H9 (cell line): ENCODE data around the gene TRAPPC14. TPM values are rescaled to one million over a fixed set of nuclear protein-coding genes. Genes with fewer than 3 reads are reported as not detected.
"Not testable (repeated sequence)": the region's sequence is repeated elsewhere in the genome, so short reads cannot be mapped to it uniquely, and the experiment has no call there.

Experiments used
- DNase-seq: peaks from one replicate; pipeline ENCODE4 v3.0.0-alpha.2; 2017
- H2AFZ ChIP-seq: one replicate; pipeline ENCODE4 v1.6.1; 2013; ENCODE audit warnings: mild to moderate bottlenecking, low read length, control low read depth, moderate library complexity
- H2AK5ac ChIP-seq: 2 replicates; pipeline ENCODE4 v1.6.1; 2013; ENCODE audit warnings: low read length, control low read depth, mixed read lengths; ENCODE audit not compliant: insufficient read length
- H2BK120ac ChIP-seq: one replicate; pipeline ENCODE4 v1.6.1; 2013; ENCODE audit warnings: low read depth, mild to moderate bottlenecking, low read length, control low read depth, inconsistent platforms; ENCODE audit not compliant: poor library complexity, severe bottlenecking
- H2BK12ac ChIP-seq: 2 replicates; pipeline ENCODE4 v1.6.1; 2013; ENCODE audit warnings: low read length, control low read depth, mixed read lengths, low read depth; ENCODE audit not compliant: insufficient read length
- H2BK15ac ChIP-seq: 2 replicates; pipeline ENCODE4 v1.6.1; 2013; ENCODE audit warnings: low read depth, low read length, control low read depth
- H2BK20ac ChIP-seq: one replicate; pipeline ENCODE4 v1.6.1; 2013; ENCODE audit warnings: low read depth, mild to moderate bottlenecking, low read length, control low read depth, inconsistent platforms; ENCODE audit not compliant: poor library complexity, severe bottlenecking
- H2BK5ac ChIP-seq: 2 replicates; pipeline ENCODE4 v1.6.1; 2013; ENCODE audit warnings: low read length, control low read depth, mixed read lengths; ENCODE audit not compliant: insufficient read length
- H3K14ac ChIP-seq: 2 replicates; pipeline ENCODE4 v1.6.1; 2013; ENCODE audit warnings: low read length, control low read depth; ENCODE audit not compliant: insufficient read depth
- H3K18ac ChIP-seq: 2 replicates; pipeline ENCODE4 v1.6.1; 2013; ENCODE audit warnings: low read depth, mild to moderate bottlenecking, mixed read lengths, low read length, control low read depth; ENCODE audit not compliant: insufficient read length
- H3K23ac ChIP-seq: 2 replicates; pipeline ENCODE4 v1.6.1; 2013; ENCODE audit warnings: low read length, control low read depth, mixed read lengths, low read depth; ENCODE audit not compliant: insufficient read length
- H3K23me2 ChIP-seq: 2 replicates; pipeline ENCODE4 v1.6.1; 2013; ENCODE audit warnings: low read depth, mild to moderate bottlenecking, mixed read lengths, low read length, control low read depth; ENCODE audit not compliant: insufficient read length, poor library complexity, severe bottlenecking
- H3K27ac ChIP-seq: 2 replicates; pipeline ENCODE4 v1.5.1; 2013; ENCODE audit warnings: low read length, control low read depth, mixed read lengths, low read depth; ENCODE audit not compliant: insufficient read length
- H3K27me3 ChIP-seq: 2 replicates; pipeline ENCODE4 v1.6.1; 2013; ENCODE audit warnings: low read length, control low read depth, inconsistent platforms; ENCODE audit not compliant: insufficient read depth
- H3K4ac ChIP-seq: 2 replicates; pipeline ENCODE4 v1.6.1; 2013; ENCODE audit warnings: low read depth, mild to moderate bottlenecking, control low read depth, inconsistent platforms, low read length, moderate library complexity
- H3K4me1 ChIP-seq: 2 replicates; pipeline ENCODE4 v1.6.1; 2013; ENCODE audit warnings: low read length, control low read depth, inconsistent platforms; ENCODE audit not compliant: insufficient read depth
- H3K4me2 ChIP-seq: 2 replicates; pipeline ENCODE4 v1.6.1; 2013; ENCODE audit warnings: low read length, control low read depth, mixed read lengths; ENCODE audit not compliant: insufficient read length, insufficient read depth
- H3K56ac ChIP-seq: 2 replicates; pipeline ENCODE4 v1.6.1; 2013; ENCODE audit warnings: low read depth, mild to moderate bottlenecking, mixed read lengths, low read length, control low read depth; ENCODE audit not compliant: insufficient read length
- H3K79me1 ChIP-seq: 2 replicates; pipeline ENCODE4 v1.6.1; 2013; ENCODE audit warnings: low read depth, mild to moderate bottlenecking, moderate library complexity, low read length, control low read depth, inconsistent platforms; ENCODE audit not compliant: insufficient read depth, poor library complexity, severe bottlenecking
- H3K79me2 ChIP-seq: 2 replicates; pipeline ENCODE4 v1.6.1; 2013; ENCODE audit warnings: low read length, control low read depth, inconsistent platforms; ENCODE audit not compliant: insufficient read depth
- H3K9ac ChIP-seq: 2 replicates; pipeline ENCODE4 v1.6.1; 2013; ENCODE audit warnings: low read length, control low read depth, mixed read lengths; ENCODE audit not compliant: insufficient read length; ENCODE audit errors: extremely low read depth
- H3K9me3 ChIP-seq: one replicate; pipeline ENCODE4 v1.6.1; 2013; ENCODE audit warnings: low read depth, low read length, inconsistent platforms; ENCODE audit not compliant: control insufficient read depth
- H3T11ph ChIP-seq: one replicate; pipeline ENCODE4 v1.6.1; 2013; ENCODE audit warnings: mild to moderate bottlenecking, low read length, control low read depth, inconsistent platforms
- H4K20me1 ChIP-seq: one replicate; pipeline ENCODE4 v1.6.1; 2013; ENCODE audit not compliant: control insufficient read depth, insufficient read length, insufficient read depth
- H4K5ac ChIP-seq: 2 replicates; pipeline ENCODE4 v1.6.1; 2013; ENCODE audit warnings: low read depth, mild to moderate bottlenecking, mixed read lengths, low read length, control low read depth; ENCODE audit not compliant: insufficient read length
- H4K8ac ChIP-seq: replicated peaks from 2 replicates; pipeline ENCODE4 v1.6.1; 2013; ENCODE audit warnings: low read length, control low read depth, mixed read lengths, low read depth; ENCODE audit not compliant: insufficient read length
- H4K91ac ChIP-seq: 2 replicates; pipeline ENCODE4 v1.6.1; 2013; ENCODE audit warnings: low read depth, mild to moderate bottlenecking, moderate library complexity, mixed read lengths, low read length, control low read depth; ENCODE audit not compliant: insufficient read length
- H3K27ac Mint-ChIP-seq, 3 experiments: 2 replicates in 2 of 3; 3 replicates in 1 of 3; pipeline ENCODE4 v1.8.0; 2020 to 2021; ENCODE audit warnings: mixed read lengths in 3 of 3, mild to moderate bottlenecking in 1 of 3, moderate library complexity in 1 of 3
- H3K27me3 Mint-ChIP-seq: 2 replicates; pipeline ENCODE4 v1.8.0; 2021; ENCODE audit warnings: low read depth, mild to moderate bottlenecking, moderate library complexity, mixed read lengths
- H3K36me3 Mint-ChIP-seq, 3 experiments: 2 replicates in 2 of 3; 3 replicates in 1 of 3; pipeline ENCODE4 v1.8.0; 2020 to 2021; ENCODE audit warnings: low read depth in 3 of 3, mixed read lengths in 3 of 3; ENCODE audit not compliant: insufficient read depth in 1 of 3
- H3K4me1 Mint-ChIP-seq, 2 experiments: 2 replicates each; pipeline ENCODE4 v1.8.0; 2020; ENCODE audit warnings: mixed read lengths in 2 of 2
- H3K4me3 Mint-ChIP-seq, 2 experiments: 2 replicates in 1 of 2; 3 replicates in 1 of 2; pipeline ENCODE4 v1.8.0; 2020 to 2021; ENCODE audit warnings: mild to moderate bottlenecking in 2 of 2, mixed read lengths in 2 of 2, moderate library complexity in 1 of 2
- H3K9me3 Mint-ChIP-seq, 2 experiments: 2 replicates in 1 of 2; 3 replicates in 1 of 2; pipeline ENCODE4 v1.8.0; 2020; ENCODE audit warnings: mild to moderate bottlenecking in 2 of 2, mixed read lengths in 2 of 2, moderate library complexity in 1 of 2
- CTCF ChIP-seq: fragments of 200-600 bp; sonication (generic); conservative IDR thresholded peaks from 3 replicates; pipeline ENCODE4 v1.8.0; 2021; ENCODE audit warnings: antibody characterized with exemption, mild to moderate bottlenecking
- WGBS: extraction: QIAGEN DNeasy Blood & Tissue Kit; methylation state at CpG from one replicate; pipeline ENCODE4 v1.1.7; 2013; ENCODE audit warnings: missing lambda C conversion rate, low lambda C conversion rate, mixed read lengths; ENCODE audit not compliant: insufficient read length; ENCODE audit errors: extremely low coverage; 5-methylcytosine and 5-hydroxymethylcytosine counted together
- total RNA-seq: library from RNA; stranded (reverse); gene quantifications from 2 replicates; pipeline ENCODE4 v1.2.1, GENCODE V29; 2021

Gene TRAPPC14
- total RNA-seq, 1 experiment from 2014 or later = 32.8 TPM

- H3K27ac Mint-ChIP-seq = no peak overlapping the region
- Histone ChIP-seq H3K4ac (no peak overlapping the region), H3K14ac (no peak overlapping the region), H4K5ac (no peak overlapping the region), H3K23me2 (no peaks in the 10 kb centered on the region), H3K4me2 (no peak overlapping the region), H3T11ph (no peak overlapping the region), H3K4me1 (no peaks in the 10 kb centered on the region), H3K79me1 (no peaks in the 10 kb centered on the region), H4K20me1 (no peaks in the 10 kb centered on the region), H3K9me3 (no peaks in the 10 kb centered on the region), H2BK12ac (no peak overlapping the region), H3K18ac (no peak overlapping the region), H2BK20ac (no peak overlapping the region), H3K27me3 (no peaks in the 10 kb centered on the region; the same call in 1 of the 2 replicates), H2AFZ (no peak overlapping the region), H2AK5ac (no peak overlapping the region), H2BK120ac (no peak overlapping the region), H2BK5ac (no peak overlapping the region), H3K9ac (no peak overlapping the region), H4K8ac (no peak overlapping the region), H4K91ac (no peak overlapping the region), H2BK15ac (no peak overlapping the region), H3K79me2 (no peaks in the 10 kb centered on the region), H3K27ac (no peak overlapping the region), H3K56ac (no peak overlapping the region), H3K23ac (no peak overlapping the region)
- no peak for TF ChIP-seq CTCF
- H3K27me3 Mint-ChIP-seq = peaks cover 19% of the 10 kb centered on the region
- H3K4me3 Mint-ChIP-seq = no peak overlapping the region
- H3K9me3 Mint-ChIP-seq = no peaks in the 10 kb centered on the region
- DNase-seq = no peak
- H3K4me1 Mint-ChIP-seq = peaks cover 3 to 9% of the 10 kb centered on the region in 2 experiments; a peak in 2 of 4 replicates
- no peaks in the 10 kb centered on the region for H3K36me3 Mint-ChIP-seq
- WGBS = no CpG with 5 or more reads among the region's 3 CpGs
These were observed 34.4 kb upstream of the TRAPPC14 start for GRCh38 chr7:100192969-100193368.

- no CpG with 5 or more reads among the region's 6 CpGs for WGBS
- not testable (repeated sequence) for H3K18ac ChIP-seq, H3K4me2 ChIP-seq, H4K8ac ChIP-seq, H4K91ac ChIP-seq, H3K27ac ChIP-seq, H2BK15ac ChIP-seq, H2BK120ac ChIP-seq, H2BK20ac ChIP-seq, H3K9me3 Mint-ChIP-seq, H4K20me1 ChIP-seq, H3K56ac ChIP-seq, H2AK5ac ChIP-seq, H3T11ph ChIP-seq, H2AFZ ChIP-seq, H3K27me3 ChIP-seq, H3K27ac Mint-ChIP-seq, H3K9ac ChIP-seq, H4K5ac ChIP-seq, DNase-seq, H3K4me1 ChIP-seq, H3K36me3 Mint-ChIP-seq, H3K4me1 Mint-ChIP-seq, H3K23me2 ChIP-seq, H3K23ac ChIP-seq, H2BK5ac ChIP-seq, H3K4me3 Mint-ChIP-seq, H3K79me1 ChIP-seq, H2BK12ac ChIP-seq, H3K9me3 ChIP-seq, H3K14ac ChIP-seq, H3K4ac ChIP-seq, H3K79me2 ChIP-seq
- H3K27me3 Mint-ChIP-seq = peaks cover 15% of the 10 kb centered on the region
These were observed 33.8 kb upstream of the TRAPPC14 start for GRCh38 chr7:100192281-100192862.
